GM23338 (cell line): Measurements from ENCODE around the gene GJA3.

Experiments used
- CREB1 ChIP-seq: fragments of 250-450 bp; sonication (Bioruptor Pico); IDR thresholded peaks from 2 replicates; pipeline ENCODE4 v1.5.0; 2020; ENCODE audit warnings: low read depth, mild to moderate bottlenecking, moderate library complexity
- EZH2 ChIP-seq: fragments of 200-600 bp; sonication (generic); IDR thresholded peaks from one replicate; pipeline ENCODE4 v1.8.0; 2017; ENCODE audit warnings: antibody characterized with exemption, mild to moderate bottlenecking, low read depth; ENCODE audit not compliant: unreplicated experiment
- POLR2AphosphoS5 ChIP-seq: IDR thresholded peaks from 2 replicates; pipeline ENCODE4 v1.6.1; 2016; ENCODE audit warnings: antibody characterized with exemption, low read depth
- TF ChIP-seq, protein P1 (sequence below), 2 experiments: fragments of 200-600 bp in 1 of 2; sonication (generic) in 1 of 2; conservative IDR thresholded peaks; 2 replicates each; pipeline versions ENCODE4 v1.5.1 to v1.6.1; 2016 to 2017; ENCODE audit warnings: antibody characterized with exemption in 2 of 2, low read depth in 2 of 2, mild to moderate bottlenecking in 2 of 2, moderate library complexity in 1 of 2

DNA sequence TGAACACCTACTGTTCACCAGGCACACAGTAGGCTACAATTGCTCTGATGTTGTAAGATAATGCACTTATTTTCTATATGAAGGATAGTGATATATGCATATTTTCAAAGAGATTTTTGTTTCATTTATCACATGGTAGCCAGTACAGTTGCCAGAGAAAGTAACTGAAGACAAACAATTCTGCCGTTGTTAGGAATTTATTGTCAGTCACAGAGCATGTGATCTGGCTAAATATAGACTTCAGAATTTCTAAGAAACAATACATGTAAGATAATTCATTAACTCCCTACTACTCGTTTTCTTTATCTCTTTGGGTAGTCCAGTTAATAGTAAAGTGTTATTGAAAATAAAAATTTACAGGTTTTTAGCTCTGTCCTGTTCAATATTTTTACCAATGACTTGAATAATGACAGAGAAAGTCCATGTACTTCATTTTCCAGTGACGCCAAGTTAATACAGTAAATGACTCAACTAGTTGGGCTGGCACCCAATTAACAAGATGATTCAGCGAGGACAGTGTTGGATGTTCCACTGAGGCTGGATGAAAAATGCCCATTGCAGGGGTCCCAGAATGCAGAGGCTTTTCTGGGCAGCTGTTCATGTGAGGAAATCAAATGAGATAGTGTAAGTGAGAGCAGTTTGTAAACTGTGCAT is 35.6 kb downstream of the GJA3 start:
- TF ChIP-seq, protein P1, sequence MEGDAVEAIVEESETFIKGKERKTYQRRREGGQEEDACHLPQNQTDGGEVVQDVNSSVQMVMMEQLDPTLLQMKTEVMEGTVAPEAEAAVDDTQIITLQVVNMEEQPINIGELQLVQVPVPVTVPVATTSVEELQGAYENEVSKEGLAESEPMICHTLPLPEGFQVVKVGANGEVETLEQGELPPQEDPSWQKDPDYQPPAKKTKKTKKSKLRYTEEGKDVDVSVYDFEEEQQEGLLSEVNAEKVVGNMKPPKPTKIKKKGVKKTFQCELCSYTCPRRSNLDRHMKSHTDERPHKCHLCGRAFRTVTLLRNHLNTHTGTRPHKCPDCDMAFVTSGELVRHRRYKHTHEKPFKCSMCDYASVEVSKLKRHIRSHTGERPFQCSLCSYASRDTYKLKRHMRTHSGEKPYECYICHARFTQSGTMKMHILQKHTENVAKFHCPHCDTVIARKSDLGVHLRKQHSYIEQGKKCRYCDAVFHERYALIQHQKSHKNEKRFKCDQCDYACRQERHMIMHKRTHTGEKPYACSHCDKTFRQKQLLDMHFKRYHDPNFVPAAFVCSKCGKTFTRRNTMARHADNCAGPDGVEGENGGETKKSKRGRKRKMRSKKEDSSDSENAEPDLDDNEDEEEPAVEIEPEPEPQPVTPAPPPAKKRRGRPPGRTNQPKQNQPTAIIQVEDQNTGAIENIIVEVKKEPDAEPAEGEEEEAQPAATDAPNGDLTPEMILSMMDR (conservative IDR thresholded peaks at IDR 0.05; ENCODE audit: low read depth in 2 of 2), result no peak
- TF ChIP-seq CREB1 (CRISPR knock-in tag) (no peak), POLR2AphosphoS5 (no peak), EZH2 (no peak)
